PFSK-1 (cell line): ENCODE results near the gene RBMS3.

Source experiments
- FOXP2 ChIP-seq: optimal IDR thresholded peaks from 2 replicates; pipeline ENCODE3; 2011; ENCODE audit warnings: borderline replicate concordance, control low read depth, inconsistent platforms; ENCODE audit not compliant: insufficient read depth; ENCODE audit errors: extremely low read length, extremely low read depth
- POLR2AphosphoS5 ChIP-seq: IDR thresholded peaks from 2 replicates; pipeline ENCODE4 v1.6.1; 2012; ENCODE audit warnings: low read depth, mild to moderate bottlenecking, control low read depth, low read length, moderate library complexity
- SIN3A ChIP-seq: IDR thresholded peaks from 2 replicates; pipeline ENCODE4 v1.6.1; 2012; ENCODE audit warnings: mild to moderate bottlenecking, low read length, moderate library complexity, borderline replicate concordance; ENCODE audit not compliant: insufficient read depth
- TAF1 ChIP-seq: IDR thresholded peaks from 2 replicates; pipeline ENCODE4 v1.6.1; 2012; ENCODE audit warnings: low read length, control low read depth, borderline replicate concordance; ENCODE audit not compliant: insufficient read depth
- TF ChIP-seq, protein P1 (sequence below), 2 experiments: IDR thresholded peaks; 2 replicates each; pipeline versions ENCODE4 v1.6.1 to v1.8.0; 2011 to 2012; ENCODE audit warnings: low read depth in 2 of 2, low read length in 2 of 2, control low read depth in 1 of 2, inconsistent platforms in 1 of 2, mild to moderate bottlenecking in 1 of 2, moderate library complexity in 1 of 2; ENCODE audit not compliant: insufficient read depth in 1 of 2

The RBMS3 gene

DNA sequence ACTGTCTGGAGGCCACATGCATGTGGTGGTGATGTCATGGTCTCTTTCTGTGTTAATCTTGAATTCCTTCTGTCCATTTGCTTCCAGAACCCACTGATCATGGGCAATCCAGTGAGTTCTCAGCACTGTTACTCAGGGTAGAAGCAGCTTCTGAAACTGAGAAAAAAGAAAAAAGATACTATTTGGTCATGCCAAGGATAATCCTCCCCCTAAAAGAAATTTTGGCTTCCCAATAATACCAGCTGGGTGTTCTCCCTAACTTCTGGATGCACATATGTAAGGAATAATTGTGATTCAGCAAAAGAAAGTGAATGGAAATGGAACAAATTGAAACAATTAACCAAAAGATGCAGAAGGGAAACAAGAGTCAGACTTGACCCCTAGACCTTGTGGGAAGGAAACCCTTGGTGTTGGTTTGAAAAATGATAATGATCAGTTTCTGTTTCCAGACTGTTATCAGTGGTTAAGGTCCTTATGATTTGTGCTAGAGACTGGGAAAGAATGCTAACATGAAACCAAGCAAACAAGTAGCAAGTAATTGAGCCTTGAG is 92.3 kb downstream of the RBMS3 start:
- TF ChIP-seq FOXP2 (no peak), TAF1 (no peak), SIN3A (no peak), POLR2AphosphoS5 (no peak)
- TF ChIP-seq, protein P1, sequence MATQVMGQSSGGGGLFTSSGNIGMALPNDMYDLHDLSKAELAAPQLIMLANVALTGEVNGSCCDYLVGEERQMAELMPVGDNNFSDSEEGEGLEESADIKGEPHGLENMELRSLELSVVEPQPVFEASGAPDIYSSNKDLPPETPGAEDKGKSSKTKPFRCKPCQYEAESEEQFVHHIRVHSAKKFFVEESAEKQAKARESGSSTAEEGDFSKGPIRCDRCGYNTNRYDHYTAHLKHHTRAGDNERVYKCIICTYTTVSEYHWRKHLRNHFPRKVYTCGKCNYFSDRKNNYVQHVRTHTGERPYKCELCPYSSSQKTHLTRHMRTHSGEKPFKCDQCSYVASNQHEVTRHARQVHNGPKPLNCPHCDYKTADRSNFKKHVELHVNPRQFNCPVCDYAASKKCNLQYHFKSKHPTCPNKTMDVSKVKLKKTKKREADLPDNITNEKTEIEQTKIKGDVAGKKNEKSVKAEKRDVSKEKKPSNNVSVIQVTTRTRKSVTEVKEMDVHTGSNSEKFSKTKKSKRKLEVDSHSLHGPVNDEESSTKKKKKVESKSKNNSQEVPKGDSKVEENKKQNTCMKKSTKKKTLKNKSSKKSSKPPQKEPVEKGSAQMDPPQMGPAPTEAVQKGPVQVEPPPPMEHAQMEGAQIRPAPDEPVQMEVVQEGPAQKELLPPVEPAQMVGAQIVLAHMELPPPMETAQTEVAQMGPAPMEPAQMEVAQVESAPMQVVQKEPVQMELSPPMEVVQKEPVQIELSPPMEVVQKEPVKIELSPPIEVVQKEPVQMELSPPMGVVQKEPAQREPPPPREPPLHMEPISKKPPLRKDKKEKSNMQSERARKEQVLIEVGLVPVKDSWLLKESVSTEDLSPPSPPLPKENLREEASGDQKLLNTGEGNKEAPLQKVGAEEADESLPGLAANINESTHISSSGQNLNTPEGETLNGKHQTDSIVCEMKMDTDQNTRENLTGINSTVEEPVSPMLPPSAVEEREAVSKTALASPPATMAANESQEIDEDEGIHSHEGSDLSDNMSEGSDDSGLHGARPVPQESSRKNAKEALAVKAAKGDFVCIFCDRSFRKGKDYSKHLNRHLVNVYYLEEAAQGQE (IDR thresholded peaks at IDR 0.05; ENCODE audit: insufficient read depth in 1 of 2, low read depth in 2 of 2, low read length in 2 of 2) = no peak

DNA sequence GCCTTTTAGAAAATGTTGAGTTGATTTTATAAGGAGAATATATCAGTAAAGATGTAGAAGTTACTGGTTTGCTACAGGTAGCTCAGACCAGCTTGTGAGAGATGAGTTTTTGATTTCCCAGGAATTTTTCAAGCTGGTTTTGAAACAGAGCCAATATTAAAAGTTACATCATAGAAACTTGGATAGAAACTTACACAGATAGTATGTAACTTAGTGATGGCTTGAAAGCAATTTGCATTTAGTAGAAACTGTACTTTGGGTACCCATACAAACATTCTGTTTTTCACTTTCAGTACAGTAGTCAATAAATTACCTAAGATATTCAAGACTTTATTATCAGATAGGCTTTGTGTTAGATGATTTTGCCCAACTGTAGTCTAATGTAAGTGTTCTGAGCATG is 93.4 kb downstream of the RBMS3 start:
- no peak for TF ChIP-seq SIN3A
- TF ChIP-seq POLR2AphosphoS5 = no peak
- TF ChIP-seq, protein P1 (IDR thresholded peaks at IDR 0.05; ENCODE audit: insufficient read depth in 1 of 2, low read depth in 2 of 2, low read length in 2 of 2) = no peak
- no peak for TF ChIP-seq TAF1
- no peak for TF ChIP-seq FOXP2

DNA sequence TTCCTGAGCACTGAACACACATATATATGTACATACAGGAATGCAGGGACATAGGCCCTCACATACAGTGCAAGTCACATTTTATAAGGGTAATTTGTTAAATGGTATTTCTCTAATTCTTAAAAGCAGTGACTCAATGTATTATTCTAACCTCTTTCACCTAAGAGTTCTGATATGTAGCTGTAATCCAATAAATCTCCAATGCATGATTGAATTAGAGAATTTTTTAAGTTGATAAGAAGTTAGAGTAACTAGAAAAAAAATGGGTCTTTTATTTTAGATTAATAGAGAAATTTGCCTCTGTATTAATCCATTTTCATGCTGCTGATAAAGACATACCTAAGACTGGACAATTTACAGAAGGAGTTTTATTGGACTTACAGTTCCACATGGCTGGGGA is 98.2 kb downstream of the RBMS3 start:
- TF ChIP-seq FOXP2 (no peak), POLR2AphosphoS5 (no peak), SIN3A (no peak), TAF1 (no peak)
- TF ChIP-seq, protein P1 (IDR thresholded peaks at IDR 0.05; ENCODE audit: insufficient read depth in 1 of 2, low read depth in 2 of 2, low read length in 2 of 2) = no peak

DNA sequence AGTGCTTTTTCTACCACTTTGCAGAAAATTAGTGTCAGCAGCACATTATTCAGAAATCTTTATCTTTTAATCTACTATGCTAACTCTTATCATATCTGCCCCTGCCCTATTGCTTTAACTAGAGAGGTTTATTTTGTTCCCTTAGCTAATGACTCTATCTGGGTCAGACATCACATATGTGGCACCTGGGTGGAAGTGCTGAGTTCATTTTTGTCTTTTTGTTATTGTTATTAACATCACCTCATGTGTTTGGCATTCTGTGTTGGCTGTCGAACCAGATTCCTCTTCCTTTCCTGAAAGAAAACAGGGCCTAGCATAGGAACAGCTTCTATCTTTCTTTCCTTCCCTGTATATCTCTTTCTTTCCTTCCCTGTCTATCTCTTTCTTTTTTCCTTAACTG is 100.7 kb downstream of the RBMS3 start:
- TF ChIP-seq TAF1 (no peak), FOXP2 (no peak), POLR2AphosphoS5 (no peak)
- TF ChIP-seq, protein P1 (IDR thresholded peaks at IDR 0.05; ENCODE audit: insufficient read depth in 1 of 2, low read depth in 2 of 2, low read length in 2 of 2) = no peak

DNA sequence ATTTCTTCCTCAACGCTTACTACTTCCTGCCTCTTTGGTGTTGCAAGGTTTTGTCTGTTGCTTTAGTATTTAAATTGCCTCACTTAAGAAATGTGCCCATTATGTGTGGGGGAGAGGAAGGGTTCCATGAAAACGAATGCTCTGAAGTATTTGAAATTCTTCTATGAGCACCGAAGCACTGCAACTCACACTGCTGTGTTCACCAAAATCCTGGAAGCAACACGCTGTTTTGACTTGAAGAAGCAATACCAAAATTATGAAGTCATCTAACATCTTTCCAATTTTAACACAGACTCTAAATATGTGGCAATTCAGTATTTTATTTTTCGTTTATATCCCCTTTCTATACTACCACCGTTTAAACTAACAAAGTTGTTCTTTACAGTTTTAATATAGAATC is 101.5 kb downstream of the RBMS3 start:
- TF ChIP-seq POLR2AphosphoS5 (no peak), TAF1 (no peak), FOXP2 (no peak), SIN3A (no peak)
- TF ChIP-seq, protein P1 (IDR thresholded peaks at IDR 0.05; ENCODE audit: insufficient read depth in 1 of 2, low read depth in 2 of 2, low read length in 2 of 2) = no peak
